Astrocyte of the cerebellum (primary cell): ENCODE data around the gene GPM6B.

Experiments
- DNase-seq: peaks from one replicate; pipeline ENCODE4 v3.0.0-alpha.2; 2011; ENCODE audit warnings: low read depth
- H3K4me3 ChIP-seq: 2 replicates; pipeline ENCODE4 v1.5.1; 2011; ENCODE audit warnings: mild to moderate bottlenecking, low read depth, low read length, moderate library complexity
- in situ Hi-C: cut with HindIII; loops from 2 replicates; pipeline ENCODE4 v1.10.0; 2017; ENCODE audit warnings: low sequenced_read_pairs
- TF ChIP-seq, protein P1 (sequence below): IDR thresholded peaks from 2 replicates; pipeline ENCODE4 v1.5.1; 2012; ENCODE audit warnings: low read length, low read depth, moderate library complexity, mild to moderate bottlenecking; ENCODE audit errors: missing control alignments

Gene GPM6B

DNA sequence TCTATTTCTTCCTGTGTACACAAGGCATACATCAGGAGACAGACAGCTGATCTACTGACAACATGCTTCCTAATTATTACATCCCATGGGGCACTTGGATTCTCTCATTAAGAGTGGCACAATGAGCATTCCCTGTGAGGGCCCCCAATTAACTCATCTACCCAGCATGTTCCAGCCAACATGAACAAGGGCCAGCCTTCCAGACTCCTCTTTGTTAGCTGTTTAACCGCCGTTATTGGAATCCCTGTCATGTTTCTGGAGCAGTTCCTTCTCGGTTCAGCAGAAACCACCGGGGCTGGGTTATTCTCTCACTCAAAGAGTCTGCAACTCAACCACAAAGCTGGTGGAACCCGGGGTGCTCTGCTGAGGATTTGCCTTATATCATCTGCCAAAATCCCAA, 9.9 kb upstream of the GPM6B start:
- TF ChIP-seq, protein P1, sequence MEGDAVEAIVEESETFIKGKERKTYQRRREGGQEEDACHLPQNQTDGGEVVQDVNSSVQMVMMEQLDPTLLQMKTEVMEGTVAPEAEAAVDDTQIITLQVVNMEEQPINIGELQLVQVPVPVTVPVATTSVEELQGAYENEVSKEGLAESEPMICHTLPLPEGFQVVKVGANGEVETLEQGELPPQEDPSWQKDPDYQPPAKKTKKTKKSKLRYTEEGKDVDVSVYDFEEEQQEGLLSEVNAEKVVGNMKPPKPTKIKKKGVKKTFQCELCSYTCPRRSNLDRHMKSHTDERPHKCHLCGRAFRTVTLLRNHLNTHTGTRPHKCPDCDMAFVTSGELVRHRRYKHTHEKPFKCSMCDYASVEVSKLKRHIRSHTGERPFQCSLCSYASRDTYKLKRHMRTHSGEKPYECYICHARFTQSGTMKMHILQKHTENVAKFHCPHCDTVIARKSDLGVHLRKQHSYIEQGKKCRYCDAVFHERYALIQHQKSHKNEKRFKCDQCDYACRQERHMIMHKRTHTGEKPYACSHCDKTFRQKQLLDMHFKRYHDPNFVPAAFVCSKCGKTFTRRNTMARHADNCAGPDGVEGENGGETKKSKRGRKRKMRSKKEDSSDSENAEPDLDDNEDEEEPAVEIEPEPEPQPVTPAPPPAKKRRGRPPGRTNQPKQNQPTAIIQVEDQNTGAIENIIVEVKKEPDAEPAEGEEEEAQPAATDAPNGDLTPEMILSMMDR, result no peak
- in situ Hi-C loops, result no loop called here
- H3K4me3 ChIP-seq, result no peak overlapping the region
- DNase-seq, result no peak

DNA sequence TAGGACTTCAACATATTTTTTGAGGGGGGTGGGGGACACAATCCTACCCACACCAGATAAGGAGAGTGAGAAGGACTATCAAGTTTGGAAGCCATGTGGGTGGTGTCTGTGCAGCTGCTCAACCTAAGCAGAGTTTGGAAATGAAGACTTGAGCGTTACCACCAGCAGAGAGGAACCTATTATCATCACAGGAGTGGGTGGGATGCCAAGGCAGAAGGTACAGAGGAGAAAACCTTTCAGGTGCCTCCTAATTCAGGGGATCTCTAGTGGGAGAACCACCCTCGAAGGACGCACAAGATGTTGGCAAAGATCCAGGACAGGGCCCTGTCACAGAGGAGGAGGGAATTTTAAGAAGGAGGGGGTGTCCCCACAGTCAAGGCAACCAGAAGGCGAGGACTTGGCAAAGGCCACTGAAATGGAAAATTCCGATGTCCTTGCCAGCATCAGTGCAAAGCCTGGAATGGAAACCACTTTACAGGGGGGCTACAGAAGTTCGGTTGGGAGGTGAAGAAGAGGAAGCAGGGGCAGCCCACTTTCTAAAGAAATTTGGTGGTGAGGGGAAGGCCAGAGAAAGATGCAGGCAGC, 8.4 kb upstream of the GPM6B start:
- DNase-seq, result no peak
- in situ Hi-C loops, result no loop called here
- H3K4me3 ChIP-seq, result no peak overlapping the region
- TF ChIP-seq, protein P1, result no peak

DNA sequence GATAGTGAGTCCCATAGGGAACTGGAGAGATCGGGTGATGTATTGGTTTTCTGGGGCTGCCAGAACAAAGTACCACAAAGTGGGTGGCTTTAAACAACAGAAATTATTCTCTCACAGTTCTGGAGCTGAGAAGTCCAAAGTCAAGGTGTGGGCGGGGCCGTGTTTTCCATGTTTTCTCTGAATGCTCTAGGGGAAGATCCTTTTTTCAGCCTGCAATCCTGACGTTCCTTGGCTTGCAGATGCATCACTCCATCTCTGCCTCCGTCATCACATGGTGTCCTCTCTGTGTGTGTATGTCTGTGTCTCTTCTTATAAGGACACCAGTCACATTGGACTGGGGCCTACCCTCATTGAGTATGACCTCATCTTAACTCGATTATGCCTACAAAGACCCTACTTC, 7.9 kb upstream of the GPM6B start:
- DNase-seq, result no peak
- no peak overlapping the region for H3K4me3 ChIP-seq
- TF ChIP-seq, protein P1, result no peak
- in situ Hi-C loops, result no loop called here

DNA sequence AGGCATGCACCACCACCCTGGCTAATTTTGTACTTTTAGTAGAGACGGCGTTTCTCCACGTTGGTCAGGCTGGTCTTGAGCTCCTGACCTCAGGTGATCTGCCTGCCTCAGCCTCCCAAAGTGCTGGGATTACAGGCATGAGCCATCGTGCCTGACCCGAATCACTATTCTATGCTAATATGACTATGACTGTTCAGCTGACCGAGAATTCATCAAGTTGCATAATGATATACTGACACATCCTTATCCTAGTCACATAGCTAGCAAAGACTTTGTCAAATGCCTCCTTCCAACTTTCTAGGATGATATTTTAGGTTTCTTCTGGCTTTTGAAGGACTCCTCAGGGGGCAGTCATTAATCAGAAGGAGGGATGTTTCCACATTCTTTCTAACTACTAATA, 4.8 kb upstream of the GPM6B start:
- TF ChIP-seq, protein P1, result no peak
- DNase-seq, result no peak
- no peak overlapping the region for H3K4me3 ChIP-seq
- in situ Hi-C loops, result no loop called here

DNA sequence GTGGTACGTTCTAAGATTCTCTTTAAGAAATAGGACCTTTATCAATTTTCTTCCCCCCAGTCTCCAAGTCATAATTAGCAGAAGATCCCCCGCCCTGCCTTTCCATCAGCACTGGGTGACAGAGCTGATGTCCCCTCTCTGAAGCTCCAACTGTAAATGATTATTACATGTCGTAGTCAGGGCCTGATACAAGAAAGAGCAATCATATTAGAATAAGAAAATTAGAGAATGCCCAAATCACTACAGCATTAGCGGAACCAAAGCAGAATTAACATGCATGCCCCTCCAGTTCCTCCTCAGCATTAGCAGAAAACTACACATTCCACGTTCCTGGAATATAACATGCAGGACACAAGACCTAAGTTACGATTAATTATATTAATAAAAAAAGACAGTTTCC, 717 bp downstream of the GPM6B start:
- TF ChIP-seq, protein P1, result no peak
- in situ Hi-C loops, result no loop called here
- H3K4me3 ChIP-seq, result peak overlapping the region; percentile 32
- DNase-seq, result no peak

DNA sequence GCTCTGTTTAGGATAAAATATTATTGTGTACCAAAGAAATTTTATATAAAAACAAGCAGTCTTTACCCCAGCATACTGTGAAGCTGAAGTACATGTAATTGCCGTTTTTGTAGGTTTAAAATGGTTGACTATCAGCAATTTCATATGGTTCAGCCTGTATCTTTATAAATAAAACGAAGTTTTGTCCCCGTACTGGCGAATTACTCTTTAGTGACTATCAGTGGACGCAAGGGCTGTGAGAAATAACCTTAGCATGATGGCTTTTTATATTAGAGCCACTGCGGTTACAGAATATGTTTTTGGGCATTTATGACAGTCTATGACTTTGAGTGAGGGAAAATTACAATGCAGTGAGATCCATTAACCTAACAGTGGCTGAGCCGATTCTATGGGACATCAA, 1.2 kb downstream of the GPM6B start:
- H3K4me3 ChIP-seq, result peak overlapping the region; percentile 32
- in situ Hi-C loops, result no loop called here
- TF ChIP-seq, protein P1, result no peak
- no peak for DNase-seq

DNA sequence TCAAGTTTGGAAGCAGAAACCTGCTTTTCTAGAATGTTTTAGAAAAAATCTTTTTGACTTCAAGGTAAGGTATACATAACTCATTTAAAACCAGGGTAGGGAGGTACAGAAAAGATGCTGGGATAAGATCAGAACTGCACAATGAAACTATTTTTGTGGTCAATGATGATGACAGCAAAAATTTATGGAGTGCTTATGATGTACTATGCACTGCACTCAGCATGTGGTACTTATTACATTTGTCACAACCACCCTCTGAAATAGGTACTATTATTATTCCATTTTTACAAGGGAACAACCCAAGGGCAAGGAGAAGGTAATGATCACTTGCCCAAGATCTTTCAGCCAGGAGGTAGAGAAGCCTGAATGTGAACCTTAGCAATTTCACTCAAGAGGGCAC, 8.0 kb downstream of the GPM6B start:
- TF ChIP-seq, protein P1, result no peak
- no peak for DNase-seq
- in situ Hi-C loops, result no loop called here
- H3K4me3 ChIP-seq, result no peak overlapping the region
